ENCODE data around the gene BRWD1. TPM values are rescaled to one million over a fixed set of nuclear protein-coding genes. Genes with fewer than 3 reads are reported as not detected.
A peak's percentile ranks its signal among the peaks of the same experiment; 100 is the strongest.

The BRWD1 gene
- total RNA-seq, 2 experiments from 2014 or later: 27.9 to 29.3 TPM

- POLR2A ChIA-PET: interaction anchor here (0.6 to 1.9 kb wide), 4 partner anchors 8 to 158 kb away, joined by 3 to 11 read pairs (median 5); partner anchors contain the start of genes BRWD1 and HMGN1
- Mint-ChIP-seq H3K36me3 (ENCODE audit: low read depth) (peaks cover 5% of the 10 kb centered on the region), H3K9me3 (no peaks in the 10 kb centered on the region), H3K4me3 (no peak overlapping the region), H3K4me1 (ENCODE audit: low read depth) (peaks cover 51% of the 10 kb centered on the region), H3K27ac (peak overlapping the region; percentile 23), H3K27me3 (no peaks in the 10 kb centered on the region)
- intact Hi-C loops (cut with micrococcal nuclease): loop anchor here (10.0 kb wide), 2 partner anchors 195 to 425 kb away; a partner anchor contains a TSS
- peak; percentile 70 for ATAC-seq
- TF ChIP-seq CTCF (IDR thresholded peaks at IDR 0.05): no peak
- CTCF ChIA-PET: interaction anchor here (1.1 to 1.2 kb wide), 2 partner anchors 10 to 21 kb away, joined by 3 to 8 read pairs; no protein-coding TSS in a partner anchor
- no peak for DNase-seq
Measured at GRCh38 chr21:39189857-39190604, 123.4 kb downstream of the BRWD1 start.

GRCh38 chr21:39188521-39189139 is 124.8 kb downstream of the BRWD1 start:
- intact Hi-C loops (cut with micrococcal nuclease): loop anchor here (10.0 kb wide), 2 partner anchors 196 to 424 kb away; a partner anchor contains a TSS
- Mint-ChIP-seq H3K4me1 (ENCODE audit: low read depth) (peaks cover 56% of the 10 kb centered on the region), H3K27me3 (no peaks in the 10 kb centered on the region), H3K9me3 (no peaks in the 10 kb centered on the region), H3K4me3 (no peak overlapping the region), H3K36me3 (ENCODE audit: low read depth) (no peaks in the 10 kb centered on the region), H3K27ac (no peak overlapping the region)
- ChIA-PET POLR2A (interaction anchor here (0.7 to 1.9 kb wide), 3 partner anchors 12 to 160 kb away, joined by 3 to 7 read pairs (median 6); partner anchors contain the start of gene HMGN1), CTCF (no interaction called here)
- no peak for TF ChIP-seq CTCF (IDR thresholded peaks at IDR 0.05)
- DNase-seq (no peak), ATAC-seq (no peak)

- intact Hi-C loops (cut with micrococcal nuclease): loop anchor here (10.0 kb wide), 2 partner anchors 198 to 422 kb away; a partner anchor contains a TSS
- POLR2A ChIA-PET: interaction anchor here (1.8 kb wide), 1 partner anchor 10 kb away, joined by 7 read pairs; no protein-coding TSS in a partner anchor
- Mint-ChIP-seq H3K4me3 (no peak overlapping the region), H3K27me3 (no peaks in the 10 kb centered on the region), H3K4me1 (ENCODE audit: low read depth) (peaks cover 56% of the 10 kb centered on the region), H3K36me3 (ENCODE audit: low read depth) (peaks cover 3% of the 10 kb centered on the region), H3K9me3 (no peaks in the 10 kb centered on the region), H3K27ac (no peak overlapping the region)
- no peak for DNase-seq
- no peak for TF ChIP-seq CTCF (IDR thresholded peaks at IDR 0.05)
- CTCF ChIA-PET: interaction anchor here (1.2 kb wide), 1 partner anchor 13 kb away, joined by 3 read pairs; no protein-coding TSS in a partner anchor
- ATAC-seq: no peak
Measured at GRCh38 chr21:39187141-39187540, 126.3 kb downstream of the BRWD1 start.

GRCh38 chr21:39186676-39187075 is 126.8 kb downstream of the BRWD1 start:
- ChIA-PET POLR2A (no interaction called here), CTCF (interaction anchor here (1.2 kb wide), 1 partner anchor 13 kb away, joined by 3 read pairs; no protein-coding TSS in a partner anchor)
- no peak for TF ChIP-seq CTCF (IDR thresholded peaks at IDR 0.05)
- Mint-ChIP-seq H3K4me3 (no peak overlapping the region), H3K36me3 (ENCODE audit: low read depth) (peaks cover 6% of the 10 kb centered on the region), H3K9me3 (no peaks in the 10 kb centered on the region), H3K4me1 (ENCODE audit: low read depth) (peaks cover 61% of the 10 kb centered on the region), H3K27ac (no peak overlapping the region), H3K27me3 (no peaks in the 10 kb centered on the region)
- intact Hi-C loops (cut with micrococcal nuclease): loop anchor here (10.0 kb wide), 2 partner anchors 198 to 422 kb away; a partner anchor contains a TSS
- DNase-seq (no peak), ATAC-seq (no peak)
